Measurements from ENCODE around the gene CTSC. TPM values are rescaled to one million over a fixed set of nuclear protein-coding genes. Genes with fewer than 3 reads are reported as not detected.
A peak's percentile ranks its signal among the peaks of the same experiment; 100 is the strongest.

The CTSC gene
- total RNA-seq, 1 donor from 2014 or later = 445 TPM

GRCh38 chr11:88358040-88358431 lies 20.5 kb upstream of the CTSC start:
- Histone ChIP-seq H3K36me3 (no peaks in the 10 kb centered on the region), H3K27ac (no peak overlapping the region), H3K4me1 (peaks cover 43% of the 10 kb centered on the region), H3K9me3 (no peaks in the 10 kb centered on the region), H3K27me3 (ENCODE audit: low read depth) (no peaks in the 10 kb centered on the region), H3K4me3 (no peak overlapping the region)
- intact Hi-C loops (cut with DNase I) = no loop called here
- no peak for TF ChIP-seq CTCF (IDR thresholded peaks at IDR 0.05)
- DNase-seq (no peak), ATAC-seq (no peak)

- TF ChIP-seq CTCF (IDR thresholded peaks at IDR 0.05) = no peak
- peak in 1 of 2 donors; percentile 69 for ATAC-seq
- H3K27ac ChIP-seq = peak overlapping the region; percentile 9
Observed at GRCh38 chr11:88357323-88358039, 19.9 kb upstream of the CTSC start.

GRCh38 chr11:88355887-88356286 lies 18.4 kb upstream of the CTSC start:
- TF ChIP-seq CTCF (IDR thresholded peaks at IDR 0.05) = no peak
- Histone ChIP-seq H3K36me3 (no peaks in the 10 kb centered on the region), H3K9me3 (no peaks in the 10 kb centered on the region), H3K4me3 (no peak overlapping the region), H3K27ac (no peak overlapping the region), H3K27me3 (ENCODE audit: low read depth) (no peaks in the 10 kb centered on the region), H3K4me1 (peaks cover 43% of the 10 kb centered on the region)
- DNase-seq (no peak), ATAC-seq (no peak)
- intact Hi-C loops (cut with DNase I) = no loop called here

More at GRCh38 chr11:88357323-88358039, 19.9 kb upstream of the CTSC start:
- Histone ChIP-seq H3K36me3 (no peaks in the 10 kb centered on the region), H3K4me3 (no peak overlapping the region), H3K9me3 (no peaks in the 10 kb centered on the region), H3K27me3 (ENCODE audit: low read depth) (no peaks in the 10 kb centered on the region), H3K4me1 (peaks cover 43% of the 10 kb centered on the region)
- intact Hi-C loops (cut with DNase I) = no loop called here
- no peak for DNase-seq

- peak overlapping the region; percentile 19 for H3K27ac ChIP-seq
- ATAC-seq (peak in 1 of 2 donors; percentile 43), DNase-seq (no peak)
- no peak overlapping the region for H3K4me3 ChIP-seq
- no peaks in the 10 kb centered on the region for H3K27me3 ChIP-seq (ENCODE audit: low read depth)
- no peaks in the 10 kb centered on the region for H3K9me3 ChIP-seq
- TF ChIP-seq CTCF (IDR thresholded peaks at IDR 0.05) = no peak
- H3K36me3 ChIP-seq = no peaks in the 10 kb centered on the region
- intact Hi-C loops (cut with DNase I) = no loop called here
- H3K4me1 ChIP-seq = peaks cover 37% of the 10 kb centered on the region
Observed at GRCh38 chr11:88354912-88355311, 17.4 kb upstream of the CTSC start.

- no peak overlapping the region for H3K27ac ChIP-seq
- no peak for ATAC-seq
- no peak for TF ChIP-seq CTCF (IDR thresholded peaks at IDR 0.05)
- DNase-seq = no peak
- H3K36me3 ChIP-seq = no peaks in the 10 kb centered on the region
- no peaks in the 10 kb centered on the region for H3K9me3 ChIP-seq
- H3K4me3 ChIP-seq = no peak overlapping the region
- no peaks in the 10 kb centered on the region for H3K27me3 ChIP-seq (ENCODE audit: low read depth)
- intact Hi-C loops (cut with DNase I) = no loop called here
- H3K4me1 ChIP-seq = peaks cover 29% of the 10 kb centered on the region
Observed at GRCh38 chr11:88353835-88354496, 16.4 kb upstream of the CTSC start.

All from lower lobe of right lung (tissue), 2 donors.